KMS-11 (cell line): ENCODE data around the gene TAP1.

Experiments
- H2AFZ ChIP-seq: fragments of 200-600 bp; sonication (generic); 2 replicates; pipeline ENCODE4 v1.6.1; 2016; ENCODE audit warnings: antibody characterized with exemption, mixed run types, low read depth
- H3K27ac ChIP-seq: fragments of 200-600 bp; sonication (generic); 2 replicates; pipeline ENCODE4 v1.6.1; 2016; ENCODE audit warnings: mild to moderate bottlenecking, mixed run types
- H3K27me3 ChIP-seq: fragments of 200-600 bp; sonication (generic); 2 replicates; pipeline ENCODE4 v1.6.1; 2017; ENCODE audit warnings: mild to moderate bottlenecking, low read depth, mixed run types, moderate library complexity; ENCODE audit not compliant: insufficient read depth
- H3K36me3 ChIP-seq: fragments of 200-600 bp; sonication (generic); 2 replicates; pipeline ENCODE4 v1.6.1; 2017; ENCODE audit warnings: mild to moderate bottlenecking, mixed run types; ENCODE audit not compliant: insufficient read depth
- H3K4me1 ChIP-seq: fragments of 200-600 bp; sonication (generic); 2 replicates; pipeline ENCODE4 v1.6.1; 2016; ENCODE audit warnings: mild to moderate bottlenecking, low read depth, mixed run types; ENCODE audit not compliant: poor library complexity, severe bottlenecking
- H3K4me2 ChIP-seq: fragments of 200-600 bp; sonication (generic); 2 replicates; pipeline ENCODE4 v1.7.0; 2016; ENCODE audit warnings: mild to moderate bottlenecking, mixed run types
- H3K4me3 ChIP-seq: fragments of 200-600 bp; sonication (generic); IDR thresholded peaks from 2 replicates; pipeline ENCODE4 v1.6.1; 2017; ENCODE audit warnings: low read depth, low read length, mixed read lengths; ENCODE audit not compliant: insufficient read depth
- H3K79me2 ChIP-seq: fragments of 200-600 bp; sonication (generic); 2 replicates; pipeline ENCODE4 v1.6.1; 2016; ENCODE audit warnings: low read depth, mixed run types; ENCODE audit not compliant: insufficient read depth
- H3K9ac ChIP-seq: fragments of 200-600 bp; sonication (generic); 2 replicates; pipeline ENCODE4 v1.6.1; 2016; ENCODE audit warnings: mild to moderate bottlenecking, mixed run types
- H4K20me1 ChIP-seq: fragments of 200-600 bp; sonication (generic); 2 replicates; pipeline ENCODE4 v1.6.1; 2016; ENCODE audit warnings: mild to moderate bottlenecking, mixed run types; ENCODE audit not compliant: insufficient read depth
- TF ChIP-seq, protein P1 (sequence below): fragments of 200-600 bp; sonication (generic); conservative IDR thresholded peaks from 2 replicates; pipeline ENCODE4 v1.6.1; 2017; ENCODE audit warnings: low read depth, mild to moderate bottlenecking, antibody characterized with exemption, low read length, moderate library complexity, mixed read lengths

Gene TAP1

GRCh38 chr6:32818867-32819266 lies 34.6 kb downstream of the TAP1 start:
- H3K4me1 ChIP-seq: no peaks in the 10 kb centered on the region
- H2AFZ ChIP-seq: no peak overlapping the region
- no peaks in the 10 kb centered on the region for H3K27me3 ChIP-seq
- TF ChIP-seq, protein P1, sequence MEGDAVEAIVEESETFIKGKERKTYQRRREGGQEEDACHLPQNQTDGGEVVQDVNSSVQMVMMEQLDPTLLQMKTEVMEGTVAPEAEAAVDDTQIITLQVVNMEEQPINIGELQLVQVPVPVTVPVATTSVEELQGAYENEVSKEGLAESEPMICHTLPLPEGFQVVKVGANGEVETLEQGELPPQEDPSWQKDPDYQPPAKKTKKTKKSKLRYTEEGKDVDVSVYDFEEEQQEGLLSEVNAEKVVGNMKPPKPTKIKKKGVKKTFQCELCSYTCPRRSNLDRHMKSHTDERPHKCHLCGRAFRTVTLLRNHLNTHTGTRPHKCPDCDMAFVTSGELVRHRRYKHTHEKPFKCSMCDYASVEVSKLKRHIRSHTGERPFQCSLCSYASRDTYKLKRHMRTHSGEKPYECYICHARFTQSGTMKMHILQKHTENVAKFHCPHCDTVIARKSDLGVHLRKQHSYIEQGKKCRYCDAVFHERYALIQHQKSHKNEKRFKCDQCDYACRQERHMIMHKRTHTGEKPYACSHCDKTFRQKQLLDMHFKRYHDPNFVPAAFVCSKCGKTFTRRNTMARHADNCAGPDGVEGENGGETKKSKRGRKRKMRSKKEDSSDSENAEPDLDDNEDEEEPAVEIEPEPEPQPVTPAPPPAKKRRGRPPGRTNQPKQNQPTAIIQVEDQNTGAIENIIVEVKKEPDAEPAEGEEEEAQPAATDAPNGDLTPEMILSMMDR: no peak
- H3K4me3 ChIP-seq: no peak overlapping the region
- H4K20me1 ChIP-seq: no peaks in the 10 kb centered on the region
- no peak overlapping the region for H3K9ac ChIP-seq
- no peaks in the 10 kb centered on the region for H3K79me2 ChIP-seq
- H3K36me3 ChIP-seq: no peaks in the 10 kb centered on the region
- no peak overlapping the region for H3K4me2 ChIP-seq
- no peak overlapping the region for H3K27ac ChIP-seq

DNA sequence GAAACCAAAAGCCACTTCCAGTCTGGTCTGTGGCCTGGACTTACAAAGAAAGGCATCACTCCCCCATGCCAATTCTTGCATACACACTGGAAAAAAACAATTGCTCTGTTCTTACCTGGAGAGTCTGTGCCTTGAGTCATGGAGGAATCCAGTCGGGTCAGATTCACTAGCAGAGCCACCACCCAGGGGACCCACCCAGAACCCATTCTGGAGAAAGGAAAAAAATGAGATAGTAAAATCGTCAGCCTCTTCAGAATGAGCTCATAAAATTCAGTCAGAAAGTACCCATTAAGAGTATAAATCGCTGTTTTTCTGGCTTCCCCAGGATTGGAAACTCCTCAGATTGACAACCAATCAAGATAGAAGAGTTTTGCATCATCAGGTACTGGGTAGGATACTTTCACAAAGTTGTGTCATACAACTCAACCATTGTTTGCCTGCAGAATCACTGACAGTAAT lies 36.7 kb downstream of the TAP1 start, which contains the start of gene HLA-DOB:
HLA-DOB (minus strand) TSS at position 257 of the 459 bp plus-strand sequence; CDS start at position 206, 51 bp downstream.
- no peaks in the 10 kb centered on the region for H4K20me1 ChIP-seq
- no peak within 1 kb of the TSS for H3K9ac ChIP-seq
- no peak within 1 kb of the TSS for H2AFZ ChIP-seq
- H3K27me3 ChIP-seq: no peaks in the 10 kb centered on the region
- H3K27ac ChIP-seq: no peak within 1 kb of the TSS
- H3K79me2 ChIP-seq: no peaks in the 10 kb centered on the region
- TF ChIP-seq, protein P1: no peak
- H3K4me3 ChIP-seq: no peak within 1 kb of the TSS
- no peaks in the 10 kb centered on the region for H3K36me3 ChIP-seq
- H3K4me1 ChIP-seq: no peaks in the 10 kb centered on the region
- H3K4me2 ChIP-seq: no peak within 1 kb of the TSS

GRCh38 chr6:32815996-32816395 lies 37.5 kb downstream of the TAP1 start:
- Histone ChIP-seq H3K4me3 (no peak overlapping the region), H3K4me1 (no peaks in the 10 kb centered on the region), H3K9ac (no peak overlapping the region), H3K27me3 (no peaks in the 10 kb centered on the region), H3K4me2 (no peak overlapping the region), H3K27ac (no peak overlapping the region), H2AFZ (no peak overlapping the region), H3K79me2 (no peaks in the 10 kb centered on the region), H3K36me3 (no peaks in the 10 kb centered on the region), H4K20me1 (no peaks in the 10 kb centered on the region)
- TF ChIP-seq, protein P1: no peak

- TF ChIP-seq, protein P1: no peak
- Histone ChIP-seq H3K27ac (no peak overlapping the region), H3K4me1 (no peaks in the 10 kb centered on the region), H4K20me1 (no peaks in the 10 kb centered on the region), H3K27me3 (no peaks in the 10 kb centered on the region), H2AFZ (no peak overlapping the region), H3K4me2 (no peak overlapping the region), H3K79me2 (no peaks in the 10 kb centered on the region), H3K36me3 (no peaks in the 10 kb centered on the region), H3K4me3 (no peak overlapping the region), H3K9ac (no peak overlapping the region)
Observed at GRCh38 chr6:32815115-32815514, 38.4 kb downstream of the TAP1 start.
